Measurements from ENCODE around the gene ZCCHC10. TPM values are rescaled to one million over a fixed set of nuclear protein-coding genes. Genes with fewer than 3 reads are reported as not detected.

ZCCHC10 gene
- 12.5 and 14.4 TPM in 2 replicates for total RNA-seq

DNA sequence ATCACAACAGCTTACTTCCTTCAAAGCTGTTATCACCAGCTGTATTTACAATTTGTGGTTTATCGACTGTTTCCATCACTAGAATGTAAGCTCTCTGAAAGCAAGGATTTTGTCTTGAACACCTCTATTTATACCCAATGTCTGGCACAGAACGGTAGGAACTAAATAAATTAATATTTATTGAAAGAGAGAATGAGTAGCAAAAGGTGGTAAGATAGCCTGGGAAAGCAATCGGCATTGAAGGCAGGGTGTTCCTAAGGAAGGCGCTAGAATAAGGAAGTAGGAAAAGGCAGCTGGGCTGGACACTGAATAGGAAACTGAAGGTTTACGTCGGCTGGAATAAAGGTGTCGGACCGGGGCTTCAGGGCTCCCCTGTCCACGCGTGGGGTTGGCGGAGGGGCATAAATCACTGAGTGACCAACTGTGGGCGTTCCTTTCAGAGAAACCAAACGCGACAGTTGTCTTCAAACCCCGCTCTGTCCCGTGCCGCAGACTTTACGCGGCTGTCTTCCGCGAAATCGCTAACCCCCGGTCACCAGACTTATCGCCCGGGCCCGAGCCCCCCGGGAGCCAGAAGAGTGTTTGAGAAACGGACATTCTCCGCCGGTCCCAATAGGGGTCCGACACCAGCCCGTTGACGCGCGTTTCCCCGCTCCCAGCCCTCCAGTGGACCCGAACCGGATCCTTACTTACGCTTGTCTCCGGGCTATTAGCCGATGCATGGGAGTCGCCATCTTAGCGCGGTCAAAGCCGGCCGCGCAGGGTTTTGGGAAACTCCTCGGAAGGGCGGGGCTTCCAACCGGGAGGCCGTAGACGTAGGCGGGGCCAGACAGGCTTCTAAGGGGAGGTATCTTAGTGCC lies at the start of gene ZCCHC10:
Gene ZCCHC10 (minus strand): TSS at position 746 of the 860 bp plus-strand sequence. CDS start 12 bp downstream, at position 734.

DNA sequence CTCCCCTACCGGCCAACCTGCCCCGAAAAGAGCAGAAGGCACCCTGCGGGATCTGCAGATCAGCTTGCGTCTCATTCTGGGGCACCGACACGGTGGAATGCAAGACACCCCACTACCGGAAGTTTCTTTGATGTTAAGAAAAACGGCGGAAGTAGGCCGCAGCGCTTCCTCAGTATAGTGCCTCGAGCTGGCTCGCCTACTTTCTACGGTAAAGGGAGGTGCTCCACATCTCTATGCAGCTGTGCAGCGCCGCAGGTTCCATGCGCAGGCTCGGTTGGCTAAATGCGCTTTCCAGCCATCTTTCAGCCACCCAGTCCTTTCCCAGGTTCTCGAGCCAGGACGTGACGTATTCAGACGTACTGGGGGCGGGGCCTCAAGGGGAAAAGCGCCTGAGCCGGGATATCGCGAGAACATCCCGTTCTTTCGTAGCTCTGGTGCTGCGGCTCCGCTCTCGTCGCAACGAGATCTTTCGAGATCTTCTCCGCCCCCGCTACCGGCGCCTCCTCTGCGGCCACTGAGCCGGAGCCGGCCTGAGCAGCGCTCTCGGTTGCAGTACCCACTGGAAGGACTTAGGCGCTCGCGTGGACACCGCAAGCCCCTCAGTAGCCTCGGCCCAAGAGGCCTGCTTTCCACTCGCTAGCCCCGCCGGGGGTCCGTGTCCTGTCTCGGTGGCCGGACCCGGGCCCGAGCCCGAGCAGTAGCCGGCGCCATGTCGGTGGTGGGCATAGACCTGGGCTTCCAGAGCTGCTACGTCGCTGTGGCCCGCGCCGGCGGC lies 25.4 kb upstream of the ZCCHC10 start, which contains the start of gene HSPA4:
Gene HSPA4 (plus strand): TSS at position 472 of the 775 bp plus-strand sequence. CDS start 238 bp downstream, at position 710.

DNA sequence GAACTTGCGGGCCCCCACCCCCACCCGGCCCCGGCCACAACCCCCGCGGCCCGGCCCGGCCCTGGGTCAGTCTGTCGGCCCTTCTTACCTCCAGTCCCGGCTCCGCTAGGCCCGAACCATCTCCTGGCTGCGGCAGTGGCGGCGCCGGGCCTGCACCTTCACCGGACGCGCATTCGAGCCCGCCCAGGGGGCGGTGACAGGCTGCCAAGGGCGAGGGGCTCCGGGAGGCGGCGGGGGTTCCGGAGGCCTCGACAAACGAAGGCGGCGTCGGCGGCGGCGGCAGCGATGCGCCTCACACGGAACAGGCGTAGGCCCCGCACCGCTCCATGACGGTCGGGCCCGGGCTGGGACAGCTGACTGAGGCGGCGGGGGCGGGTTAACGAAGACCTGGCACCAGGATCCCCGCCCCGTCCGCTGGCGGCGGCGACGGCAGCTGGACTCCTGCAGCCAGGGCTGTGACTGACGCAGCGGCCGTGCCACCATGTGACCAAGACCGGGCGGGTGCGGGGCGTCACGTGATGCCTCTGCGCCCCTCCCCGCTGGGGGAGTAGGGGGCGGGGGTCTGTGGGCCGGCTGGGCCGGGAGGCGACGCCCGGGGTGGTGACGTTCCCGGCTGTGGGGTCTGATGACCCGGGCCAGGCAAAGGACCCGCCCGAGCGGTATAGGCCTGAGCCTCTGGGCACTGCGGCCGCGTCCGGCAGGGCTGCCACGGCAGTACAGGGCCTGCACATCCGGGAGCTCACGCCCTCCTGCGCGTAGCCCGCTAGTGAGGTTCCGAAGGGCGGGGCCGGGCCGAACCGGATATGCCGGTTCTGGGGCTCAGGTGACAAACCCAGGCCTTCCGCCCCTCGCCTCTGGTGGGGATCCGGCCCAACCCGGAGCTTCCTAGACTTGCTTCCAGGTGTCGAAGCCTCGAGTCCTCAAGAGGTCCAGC lies 62.9 kb downstream of the ZCCHC10 start, which contains the start of gene AFF4:
Gene AFF4 (minus strand): TSS at position 464 of the 934 bp plus-strand sequence. CDS start 26,445 bp downstream, outside the sequence.

Small RNA genes lying within 50 kb of the gene (small RNA-seq; reads per million reads assigned to genes)
- gene AC113410.1 (not detected), gene AC113410.3 (not detected), gene ATP6V0E1P1 (not detected), gene RF00019 (not detected)

Other genes with a start within 250 kb of the ZCCHC10 start
- 55.7 and 64.9 TPM in 2 replicates for gene SEPTIN8, start 249.3 kb downstream of the ZCCHC10 start, total RNA-seq
- gene SOWAHA, start 213.2 kb downstream of the ZCCHC10 start, total RNA-seq, result 0.11 and 0.13 TPM in 2 replicates
- gene SHROOM1, start 195.9 kb downstream of the ZCCHC10 start, total RNA-seq, result 3.8 and 6.7 TPM in 2 replicates
- gene GDF9, start 160.1 kb downstream of the ZCCHC10 start, total RNA-seq, result 0.11 and 0.13 TPM in 2 replicates
- 89.6 and 99.7 TPM in 2 replicates for gene UQCRQ, start 159.9 kb downstream of the ZCCHC10 start, total RNA-seq
- 0.32 and 0.39 TPM in 2 replicates for gene LEAP2, start 152.9 kb downstream of the ZCCHC10 start, total RNA-seq
- 98.7 and 99.9 TPM in 2 replicates for gene AFF4, start 62.9 kb downstream of the ZCCHC10 start, total RNA-seq
- gene HSPA4, start 25.5 kb upstream of the ZCCHC10 start, total RNA-seq, result 123 and 126 TPM in 2 replicates